Retinal pigment epithelial cell (primary cell): ENCODE data around the gene SIN3A.
"Not testable (repeated sequence)": the region's sequence is repeated elsewhere in the genome, so short reads cannot be mapped to it uniquely, and the experiment has no call there.

ENCODE experiments used
- DNase-seq: peaks from one replicate; pipeline ENCODE4 v3.0.0-alpha.2; 2010; ENCODE audit warnings: low read depth
- H3K4me3 ChIP-seq: 2 replicates; pipeline ENCODE4 v1.5.1; 2011; ENCODE audit warnings: mild to moderate bottlenecking, low read length, control low read depth, moderate library complexity
- CTCF ChIP-seq: conservative IDR thresholded peaks from 2 replicates; pipeline ENCODE4 v1.5.1; 2011; ENCODE audit warnings: low read depth, low read length, control low read depth, inconsistent platforms

SIN3A gene

GRCh38 chr15:75450307-75451201 lies 936 bp downstream of the SIN3A start:
- peak; percentile 85 for DNase-seq
- H3K4me3 ChIP-seq = peak overlapping the region; percentile 87
- TF ChIP-seq CTCF = no peak

- H3K4me3 ChIP-seq = peak overlapping the region; percentile 87
- TF ChIP-seq CTCF = no peak
- no peak for DNase-seq
Measured at GRCh38 chr15:75449585-75450306, 1.7 kb downstream of the SIN3A start.

- not testable (repeated sequence) for DNase-seq, H3K4me3 ChIP-seq
Measured at GRCh38 chr15:75448171-75448570, 3.3 kb downstream of the SIN3A start.

DNA sequence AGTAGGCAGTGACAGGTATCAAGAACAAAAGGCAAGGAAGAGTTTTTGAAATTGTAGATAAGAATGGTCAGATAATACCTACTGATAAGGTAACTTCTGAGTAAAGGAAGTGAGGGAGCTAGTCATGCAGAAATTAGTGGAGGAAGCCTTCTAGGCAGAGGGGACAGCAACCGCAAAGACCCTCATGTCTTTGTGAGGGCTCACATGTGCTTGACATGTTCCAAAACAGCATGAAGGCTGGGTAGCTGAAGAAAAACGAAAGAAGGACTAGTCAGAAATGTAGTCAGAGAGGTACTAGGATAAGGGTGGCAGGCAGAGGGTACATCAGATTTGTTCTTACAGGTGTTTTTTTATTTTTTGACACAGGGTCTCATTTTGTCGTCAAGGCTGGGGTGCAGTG lies 5.3 kb downstream of the SIN3A start:
- no peak for DNase-seq
- no peak overlapping the region for H3K4me3 ChIP-seq
- TF ChIP-seq CTCF = no peak

GRCh38 chr15:75445324-75445723 lies 6.2 kb downstream of the SIN3A start:
- not testable (repeated sequence) for H3K4me3 ChIP-seq

GRCh38 chr15:75443972-75444453 lies 7.5 kb downstream of the SIN3A start:
- not testable (repeated sequence) for DNase-seq, H3K4me3 ChIP-seq

More at GRCh38 chr15:75445324-75445723, 6.2 kb downstream of the SIN3A start:
- not testable (repeated sequence) for DNase-seq

DNA sequence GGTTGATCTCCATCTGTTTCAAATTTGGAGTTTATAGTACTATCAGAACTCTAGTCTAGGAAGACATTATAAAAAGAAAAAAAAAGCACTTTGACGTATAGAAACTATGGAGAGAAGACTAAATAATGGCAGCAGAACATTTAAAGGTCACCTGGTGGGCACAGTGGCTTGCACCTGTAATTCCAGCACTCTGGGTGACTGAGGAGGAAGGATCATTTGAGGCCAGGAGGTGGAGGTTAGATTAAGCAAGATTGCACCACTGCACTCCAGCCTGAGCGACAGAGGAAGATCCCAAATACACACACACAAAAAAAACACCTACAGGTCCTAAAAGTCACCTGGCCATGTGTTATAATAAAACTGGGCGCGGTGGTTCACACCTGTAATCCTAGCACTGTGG lies 13.8 kb downstream of the SIN3A start:
- TF ChIP-seq CTCF = no peak
- no peak for DNase-seq
- H3K4me3 ChIP-seq = no peak overlapping the region

DNA sequence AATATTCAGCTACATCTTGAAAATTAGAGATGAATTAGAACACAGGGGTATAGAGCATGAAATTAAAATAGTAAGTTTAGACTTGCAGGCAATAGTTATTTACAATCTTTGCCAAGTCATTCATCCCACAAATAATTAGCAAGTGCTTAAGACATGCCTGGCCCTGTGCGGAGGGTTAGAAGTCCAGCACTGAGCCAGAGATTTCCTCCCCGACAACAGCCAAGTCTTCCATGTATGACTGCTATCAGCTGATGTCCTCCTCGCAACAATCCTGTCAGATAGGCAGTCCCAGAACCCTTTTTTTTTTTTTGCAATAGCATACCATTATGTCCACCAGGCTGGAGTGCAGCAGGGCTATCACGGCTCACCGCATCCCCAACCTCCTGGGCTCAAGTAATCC lies 14.6 kb downstream of the SIN3A start:
- H3K4me3 ChIP-seq = no peak overlapping the region
- DNase-seq = no peak
- no peak for TF ChIP-seq CTCF
